Endothelial cell (in vitro differentiated cells): ENCODE results near the gene ACTR3C. TPM values are rescaled to one million over a fixed set of nuclear protein-coding genes. Genes with fewer than 3 reads are reported as not detected.

Experiments used
- DNase-seq: peaks from one replicate; pipeline ENCODE4 v3.0.0; 2021; ENCODE audit warnings: low spot score
- H3K27ac Mint-ChIP-seq: one replicate; pipeline ENCODE4 v1.8.0; 2021; ENCODE audit warnings: mixed read lengths, inconsistent platforms; ENCODE audit not compliant: unreplicated experiment
- H3K27me3 Mint-ChIP-seq: one replicate; pipeline ENCODE4 v1.8.0; 2021; ENCODE audit warnings: mild to moderate bottlenecking, moderate library complexity, mixed read lengths, inconsistent platforms; ENCODE audit not compliant: unreplicated experiment
- H3K36me3 Mint-ChIP-seq: one replicate; pipeline ENCODE4 v1.8.0; 2021; ENCODE audit warnings: mild to moderate bottlenecking, low read depth, mixed read lengths, inconsistent platforms; ENCODE audit not compliant: unreplicated experiment
- H3K4me1 Mint-ChIP-seq: one replicate; pipeline ENCODE4 v1.8.0; 2021; ENCODE audit warnings: mild to moderate bottlenecking, mixed read lengths, inconsistent platforms; ENCODE audit not compliant: unreplicated experiment
- H3K4me3 Mint-ChIP-seq: one replicate; pipeline ENCODE4 v1.8.0; 2021; ENCODE audit warnings: mild to moderate bottlenecking, mixed read lengths, inconsistent platforms; ENCODE audit not compliant: unreplicated experiment
- H3K9me3 Mint-ChIP-seq: one replicate; pipeline ENCODE4 v1.8.0; 2021; ENCODE audit warnings: mixed read lengths, inconsistent platforms; ENCODE audit not compliant: unreplicated experiment
- total RNA-seq: library from RNA; stranded (reverse); fragmentation: NEBNext Ultra II Directional; extraction: Animal tissue kit (Norgen Biotek cat#: 25700); gene quantifications from one replicate; pipeline ENCODE4 v1.2.1, GENCODE V29; 2021; ENCODE audit not compliant: unreplicated experiment
- TF ChIP-seq, protein P1 (sequence below): fragments of 200-600 bp; sonication (generic); IDR thresholded peaks from one replicate; pipeline ENCODE4 v1.5.0; 2021; ENCODE audit warnings: antibody characterized with exemption; ENCODE audit not compliant: unreplicated experiment

ACTR3C gene
- total RNA-seq, 1 donor from 2014 or later, result 0.87 TPM

- H3K9me3 Mint-ChIP-seq, result no peaks in the 10 kb centered on the region
- H3K36me3 Mint-ChIP-seq, result peaks cover 6% of the 10 kb centered on the region
- no peak overlapping the region for H3K4me3 Mint-ChIP-seq
- peaks cover 6% of the 10 kb centered on the region for H3K4me1 Mint-ChIP-seq
- DNase-seq, result no peak
- TF ChIP-seq, protein P1, sequence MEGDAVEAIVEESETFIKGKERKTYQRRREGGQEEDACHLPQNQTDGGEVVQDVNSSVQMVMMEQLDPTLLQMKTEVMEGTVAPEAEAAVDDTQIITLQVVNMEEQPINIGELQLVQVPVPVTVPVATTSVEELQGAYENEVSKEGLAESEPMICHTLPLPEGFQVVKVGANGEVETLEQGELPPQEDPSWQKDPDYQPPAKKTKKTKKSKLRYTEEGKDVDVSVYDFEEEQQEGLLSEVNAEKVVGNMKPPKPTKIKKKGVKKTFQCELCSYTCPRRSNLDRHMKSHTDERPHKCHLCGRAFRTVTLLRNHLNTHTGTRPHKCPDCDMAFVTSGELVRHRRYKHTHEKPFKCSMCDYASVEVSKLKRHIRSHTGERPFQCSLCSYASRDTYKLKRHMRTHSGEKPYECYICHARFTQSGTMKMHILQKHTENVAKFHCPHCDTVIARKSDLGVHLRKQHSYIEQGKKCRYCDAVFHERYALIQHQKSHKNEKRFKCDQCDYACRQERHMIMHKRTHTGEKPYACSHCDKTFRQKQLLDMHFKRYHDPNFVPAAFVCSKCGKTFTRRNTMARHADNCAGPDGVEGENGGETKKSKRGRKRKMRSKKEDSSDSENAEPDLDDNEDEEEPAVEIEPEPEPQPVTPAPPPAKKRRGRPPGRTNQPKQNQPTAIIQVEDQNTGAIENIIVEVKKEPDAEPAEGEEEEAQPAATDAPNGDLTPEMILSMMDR, result no peak
- H3K27me3 Mint-ChIP-seq, result peaks cover 6% of the 10 kb centered on the region
- H3K27ac Mint-ChIP-seq, result no peak overlapping the region
Observed at GRCh38 chr7:150335774-150336112, 12.4 kb upstream of the ACTR3C start.

GRCh38 chr7:150335108-150335773 is 11.9 kb upstream of the ACTR3C start:
- Mint-ChIP-seq H3K4me3 (no peak overlapping the region), H3K27me3 (peaks cover 6% of the 10 kb centered on the region), H3K4me1 (peaks cover 6% of the 10 kb centered on the region), H3K9me3 (no peaks in the 10 kb centered on the region), H3K27ac (no peak overlapping the region), H3K36me3 (peaks cover 6% of the 10 kb centered on the region)
- TF ChIP-seq, protein P1, result no peak
- no peak for DNase-seq

GRCh38 chr7:150334108-150334507 is 10.8 kb upstream of the ACTR3C start:
- Mint-ChIP-seq H3K9me3 (no peaks in the 10 kb centered on the region), H3K36me3 (peaks cover 7% of the 10 kb centered on the region)
- no peak for DNase-seq

DNA sequence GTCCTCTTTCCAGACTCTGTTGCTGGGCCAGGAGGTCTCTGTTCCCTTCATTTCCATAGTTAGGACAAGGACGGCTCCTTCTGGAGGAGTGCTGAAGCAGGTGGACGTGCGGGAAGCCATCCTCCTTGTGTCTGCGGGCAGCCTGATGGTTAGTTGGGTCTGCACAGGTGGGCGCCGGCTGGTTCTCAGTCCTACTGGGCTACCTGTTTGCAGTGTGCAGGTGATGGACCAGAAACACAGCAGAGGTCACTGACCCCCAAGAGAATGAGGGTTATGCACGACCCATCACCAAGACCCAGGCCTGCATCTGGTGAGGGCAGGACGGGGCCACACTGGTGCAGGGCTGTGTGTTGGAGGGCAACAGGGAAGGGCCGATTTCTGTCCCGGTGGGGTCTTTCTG is 10.3 kb upstream of the ACTR3C start:
- H3K4me1 Mint-ChIP-seq, result peaks cover 5% of the 10 kb centered on the region
- H3K27ac Mint-ChIP-seq, result no peak overlapping the region
- TF ChIP-seq, protein P1, result no peak
- no peak for DNase-seq
- H3K9me3 Mint-ChIP-seq, result no peaks in the 10 kb centered on the region
- peaks cover 11% of the 10 kb centered on the region for H3K36me3 Mint-ChIP-seq
- H3K4me3 Mint-ChIP-seq, result no peak overlapping the region
- H3K27me3 Mint-ChIP-seq, result peaks cover 6% of the 10 kb centered on the region

More at GRCh38 chr7:150334108-150334507, 10.8 kb upstream of the ACTR3C start:
- Mint-ChIP-seq H3K27me3 (peaks cover 6% of the 10 kb centered on the region), H3K27ac (no peak overlapping the region), H3K4me3 (no peak overlapping the region), H3K4me1 (peaks cover 3% of the 10 kb centered on the region)
- TF ChIP-seq, protein P1, result no peak

DNA sequence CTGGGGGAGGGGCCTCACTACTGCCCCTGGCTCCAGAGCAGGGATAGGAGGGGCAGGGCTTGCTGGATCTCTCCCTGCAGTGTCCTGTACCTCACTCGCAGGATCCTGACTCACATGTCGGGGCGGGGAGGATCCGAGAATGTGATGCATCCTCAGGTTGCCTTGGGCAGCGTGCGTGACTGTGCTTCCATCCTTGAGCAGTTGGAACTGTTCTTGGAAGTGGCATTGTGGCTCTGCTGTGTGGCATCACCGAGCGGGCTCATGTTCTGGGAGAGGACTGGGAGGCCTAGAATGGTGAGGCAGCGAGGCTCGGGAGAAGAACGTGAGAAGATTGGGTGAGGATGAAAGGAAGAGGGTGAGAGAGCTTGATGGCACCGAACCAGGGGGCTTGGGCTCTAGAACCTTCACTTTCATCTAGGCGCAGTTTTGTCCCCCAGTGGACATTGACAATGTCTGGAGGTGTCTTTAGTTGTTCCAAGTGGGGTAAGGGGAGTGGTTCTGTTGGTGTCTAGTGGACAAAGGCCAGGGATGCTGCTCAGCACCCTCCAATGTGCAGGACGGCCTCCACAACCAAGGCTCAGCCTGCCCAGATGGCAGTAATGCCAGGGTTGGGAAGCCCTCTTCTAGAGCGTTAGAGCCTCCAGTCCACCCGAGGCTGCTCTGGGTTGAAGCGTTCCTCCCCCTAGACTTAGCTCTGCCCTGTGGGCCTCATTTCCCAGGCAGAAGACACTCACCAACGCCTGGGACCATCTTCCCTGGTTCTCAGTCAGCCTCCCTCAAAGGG is 9.7 kb upstream of the ACTR3C start:
- peaks cover 11% of the 10 kb centered on the region for H3K36me3 Mint-ChIP-seq
- H3K27ac Mint-ChIP-seq, result no peak overlapping the region
- H3K4me3 Mint-ChIP-seq, result no peak overlapping the region
- TF ChIP-seq, protein P1, result no peak
- no peak for DNase-seq
- no peaks in the 10 kb centered on the region for H3K9me3 Mint-ChIP-seq
- H3K4me1 Mint-ChIP-seq, result peaks cover 5% of the 10 kb centered on the region
- H3K27me3 Mint-ChIP-seq, result peaks cover 6% of the 10 kb centered on the region
